HFF-Myc (cell line): ENCODE data around the gene CSNK2A2.

Experiments
- DNase-seq: peaks from one replicate; pipeline ENCODE4 v3.0.0-alpha.2; 2011; ENCODE audit warnings: low read depth; ENCODE audit errors: extremely low read depth
- H3K4me3 ChIP-seq: replicated peaks from 2 replicates; pipeline ENCODE4 v1.5.1; 2011; ENCODE audit warnings: low read depth, mild to moderate bottlenecking, control low read depth, low read length
- CTCF ChIP-seq: IDR thresholded peaks from 2 replicates; pipeline ENCODE4 v1.5.1; 2012; ENCODE audit warnings: mild to moderate bottlenecking, low read depth, low read length, control low read depth; ENCODE audit errors: missing control alignments

The CSNK2A2 gene

GRCh38 chr16:58194790-58195189 lies 3.1 kb downstream of the CSNK2A2 start:
- H3K4me3 ChIP-seq, result no peak overlapping the region
- no peak for TF ChIP-seq CTCF
- no peak for DNase-seq

DNA sequence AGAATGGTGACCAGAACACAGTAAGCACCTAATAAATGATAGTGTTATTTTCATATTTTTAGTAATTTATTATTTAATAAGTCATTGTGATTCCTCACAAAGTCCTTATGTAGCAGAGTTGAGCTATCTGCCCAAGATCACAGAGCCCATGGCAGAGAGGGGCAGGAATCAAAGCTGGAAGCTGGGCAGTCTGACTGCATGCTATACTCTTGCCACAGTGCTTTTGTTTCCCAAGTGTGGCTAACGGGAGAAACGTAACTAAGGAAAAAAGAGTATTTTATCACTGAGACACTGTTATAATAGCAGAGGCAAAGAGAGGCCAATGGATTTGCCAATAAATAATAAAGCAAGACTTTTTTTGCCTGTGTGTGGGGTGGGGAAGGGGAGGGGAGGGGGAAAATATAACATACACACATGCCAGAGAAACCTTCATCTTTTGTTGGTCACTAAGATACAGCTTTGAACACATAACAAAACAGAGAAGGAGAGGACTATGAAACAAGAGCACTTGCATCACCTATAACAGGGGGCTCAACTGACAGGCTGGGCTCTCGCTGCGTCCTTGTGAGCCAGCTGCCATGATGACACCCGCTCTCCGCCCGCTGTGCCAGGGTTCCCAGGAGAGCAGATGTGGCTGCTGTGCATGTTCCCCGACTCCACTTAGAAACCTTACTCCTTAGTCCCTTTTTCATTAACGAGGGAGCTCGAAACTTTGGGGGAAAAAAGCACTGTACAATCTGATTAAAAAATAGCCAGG lies 10.1 kb downstream of the CSNK2A2 start:
- H3K4me3 ChIP-seq, result no peak overlapping the region
- TF ChIP-seq CTCF, result no peak
- DNase-seq, result no peak

- DNase-seq, result no peak
- no peak overlapping the region for H3K4me3 ChIP-seq
- no peak for TF ChIP-seq CTCF
Measured at GRCh38 chr16:58187092-58187491, 10.8 kb downstream of the CSNK2A2 start.

DNA sequence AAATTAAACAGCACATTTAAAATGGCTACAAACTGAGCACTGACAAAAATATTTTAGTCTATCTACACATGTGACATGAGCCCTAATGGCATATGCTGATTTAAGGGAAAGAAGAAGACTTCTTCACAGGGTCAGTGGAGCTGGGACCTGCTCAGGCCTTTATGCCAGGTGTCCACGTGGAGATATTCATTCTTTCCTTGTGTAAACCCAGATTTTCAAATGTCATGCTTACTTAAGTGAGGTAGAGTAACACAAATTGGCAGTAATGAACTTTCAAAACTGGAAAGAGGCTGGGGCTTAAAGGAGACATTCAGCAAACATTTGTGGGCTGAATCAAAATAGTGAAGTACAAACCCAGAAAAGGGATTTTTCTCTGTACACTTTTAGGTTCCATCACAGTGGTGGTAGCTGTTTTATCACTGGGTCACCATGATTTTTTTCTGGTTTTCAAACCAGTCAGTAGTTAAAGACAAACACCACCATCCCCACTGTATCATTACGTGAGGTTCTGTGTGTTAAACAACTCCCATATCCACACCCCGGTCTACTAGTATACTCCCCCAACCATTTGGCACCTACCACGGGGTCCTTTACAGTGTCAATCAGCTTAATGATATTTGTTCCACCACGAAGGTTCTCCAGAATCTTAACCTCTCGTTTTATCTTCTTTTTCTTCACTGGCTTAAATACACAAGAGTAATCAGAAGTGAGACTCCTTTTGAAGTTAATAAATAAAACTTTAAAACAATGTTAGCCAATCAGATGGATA lies 11.5 kb downstream of the CSNK2A2 start:
- TF ChIP-seq CTCF, result no peak
- no peak overlapping the region for H3K4me3 ChIP-seq
- no peak for DNase-seq

DNA sequence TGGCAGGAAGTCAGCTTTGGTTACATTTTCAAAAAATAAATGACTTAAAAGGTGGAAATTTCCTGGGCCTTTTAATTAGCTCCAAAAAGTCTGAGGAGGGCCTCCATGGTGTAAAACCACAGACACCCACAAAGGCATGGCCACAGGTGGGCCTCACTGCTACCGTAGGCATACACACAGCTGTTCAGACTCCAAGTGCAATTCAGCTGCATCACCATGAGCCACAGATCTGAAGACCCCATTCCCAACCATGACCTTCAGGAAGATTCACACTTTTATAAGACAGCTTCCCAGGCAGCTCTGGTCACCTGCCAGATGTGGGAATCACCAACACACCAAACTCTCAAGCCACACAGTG lies 20.6 kb downstream of the CSNK2A2 start:
- TF ChIP-seq CTCF, result no peak
- no peak overlapping the region for H3K4me3 ChIP-seq
- DNase-seq, result no peak

DNA sequence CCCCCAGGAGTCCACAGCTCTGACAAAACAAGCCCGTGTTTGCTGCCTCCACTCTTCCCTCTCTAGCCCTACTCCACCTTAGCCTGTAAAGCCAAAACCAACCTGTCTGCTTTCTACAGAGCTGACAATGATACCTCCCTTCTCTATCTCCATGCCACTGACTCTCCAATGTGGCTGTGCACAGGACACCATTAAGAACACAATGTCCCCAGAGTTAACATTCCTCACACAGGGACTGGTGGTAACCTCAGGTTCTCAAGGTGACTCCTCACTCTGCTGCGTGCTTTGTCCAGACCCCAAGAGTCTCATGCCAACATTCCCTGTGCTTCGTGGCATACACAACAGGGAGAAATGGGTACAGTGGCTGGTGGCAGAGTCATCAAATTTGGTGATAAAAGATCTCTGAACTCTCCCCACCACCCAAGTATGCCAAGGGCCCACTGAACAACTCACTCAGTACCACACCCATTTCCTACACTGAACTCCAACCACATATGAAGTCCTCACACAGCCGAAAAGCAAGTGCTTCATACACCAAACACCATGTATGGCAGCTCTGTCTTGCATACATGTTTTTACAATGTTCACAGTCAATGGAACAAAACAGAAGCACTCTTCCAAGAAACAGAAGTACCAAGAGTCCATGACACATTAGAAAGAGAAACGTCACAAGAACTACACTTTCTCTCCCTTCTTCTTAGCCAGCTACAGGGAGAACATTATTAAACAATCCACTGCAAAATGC lies 21.1 kb downstream of the CSNK2A2 start:
- TF ChIP-seq CTCF, result no peak
- no peak overlapping the region for H3K4me3 ChIP-seq
- DNase-seq, result no peak
